CD14-positive monocyte (primary cell): ENCODE measurements around the gene NKX6-2. TPM values are rescaled to one million over a fixed set of nuclear protein-coding genes. Genes with fewer than 3 reads are reported as not detected.

Experiments
- DNase-seq, 3 donors: peaks; one replicate each; pipeline ENCODE4 v3.0.0-alpha.2; 2011 to 2022
- H2AFZ ChIP-seq: 2 replicates; pipeline ENCODE4 v1.6.0; 2012; ENCODE audit warnings: mild to moderate bottlenecking, low read depth, low read length, inconsistent platforms; ENCODE audit not compliant: insufficient read depth, poor library complexity, severe bottlenecking
- H3K27ac ChIP-seq, 2 donors: 1 replicate in 1 of 2; 2 replicates in 1 of 2; pipeline ENCODE4 v1.5.1; 2012 to 2013; ENCODE audit warnings: low read length in 2 of 2, control low read depth in 1 of 2, inconsistent platforms in 1 of 2, low read depth in 1 of 2, mild to moderate bottlenecking in 1 of 2
- H3K27me3 ChIP-seq, 2 donors: one replicate each; pipeline versions ENCODE4 v1.6.0 to v1.6.1; 2011 to 2013; ENCODE audit warnings: low read length in 2 of 2; ENCODE audit not compliant: control insufficient read depth in 2 of 2, insufficient read depth in 2 of 2
- H3K36me3 ChIP-seq, 2 donors: replicated peaks in 1 of 2; 1 replicate in 1 of 2; 2 replicates in 1 of 2; pipeline versions ENCODE4 v1.5.1 to v1.6.1; 2012 to 2013; ENCODE audit warnings: low read length in 2 of 2, control low read depth in 1 of 2, inconsistent platforms in 1 of 2, mild to moderate bottlenecking in 1 of 2; ENCODE audit not compliant: insufficient read depth in 2 of 2, control insufficient read depth in 1 of 2
- H3K4me1 ChIP-seq, 2 donors: 1 replicate in 1 of 2; 2 replicates in 1 of 2; pipeline versions ENCODE4 v1.5.1 to v1.6.1; 2012 to 2013; ENCODE audit warnings: low read length in 2 of 2, control low read depth in 1 of 2, inconsistent platforms in 1 of 2, mild to moderate bottlenecking in 1 of 2, moderate library complexity in 1 of 2; ENCODE audit not compliant: insufficient read depth in 2 of 2, control insufficient read depth in 1 of 2
- H3K4me2 ChIP-seq: replicated peaks from 2 replicates; pipeline ENCODE3; 2012; ENCODE audit warnings: low read length, moderate library complexity, mild to moderate bottlenecking; ENCODE audit not compliant: poor library complexity, severe bottlenecking; ENCODE audit errors: extremely low read depth
- H3K4me3 ChIP-seq, 3 experiments: fragments of 200-600 bp in 1 of 3; sonication (generic) in 1 of 3; replicated peaks in 1 of 3; 1 replicate in 2 of 3; 2 replicates in 1 of 3; pipeline ENCODE4 v1.5.1; 2011 to 2013; ENCODE audit warnings: low read length in 3 of 3, mild to moderate bottlenecking in 3 of 3, control low read depth in 2 of 3, low read depth in 2 of 3, inconsistent platforms in 1 of 3, moderate library complexity in 1 of 3
- H3K79me2 ChIP-seq: 2 replicates; pipeline ENCODE4 v1.6.0; 2012; ENCODE audit warnings: mild to moderate bottlenecking, control low read depth, inconsistent platforms, low read length, moderate library complexity; ENCODE audit not compliant: insufficient read depth
- H3K9ac ChIP-seq: 2 replicates; pipeline ENCODE4 v1.6.0; 2017; ENCODE audit warnings: low read length, mild to moderate bottlenecking; ENCODE audit not compliant: insufficient read depth, poor library complexity, severe bottlenecking
- H3K9me3 ChIP-seq, 2 donors: replicated peaks in 1 of 2; 1 replicate in 1 of 2; 2 replicates in 1 of 2; pipeline versions ENCODE4 v1.5.1 to v1.6.1; 2012 to 2013; ENCODE audit warnings: low read length in 2 of 2, control low read depth in 1 of 2; ENCODE audit not compliant: control insufficient read depth in 1 of 2, insufficient read depth in 1 of 2
- H4K20me1 ChIP-seq: 2 replicates; pipeline ENCODE4 v1.6.0; 2012; ENCODE audit warnings: mild to moderate bottlenecking, low read length, control low read depth, moderate library complexity; ENCODE audit not compliant: insufficient read depth
- H3K27ac Mint-ChIP-seq, 7 donors: one replicate each; pipeline ENCODE4 v1.8.0; 2020; ENCODE audit warnings: mild to moderate bottlenecking in 7 of 7, mixed read lengths in 7 of 7, moderate library complexity in 6 of 7, inconsistent platforms in 2 of 7
- H3K27me3 Mint-ChIP-seq, 3 donors: one replicate each; pipeline ENCODE4 v1.8.0; 2021 to 2022; ENCODE audit warnings: low read depth in 3 of 3, mild to moderate bottlenecking in 3 of 3, mixed read lengths in 3 of 3, moderate library complexity in 3 of 3, inconsistent platforms in 1 of 3
- H3K36me3 Mint-ChIP-seq, 2 donors: one replicate each; pipeline ENCODE4 v1.8.0; 2020; ENCODE audit warnings: mixed read lengths in 2 of 2, inconsistent platforms in 1 of 2, mild to moderate bottlenecking in 1 of 2
- H3K4me1 Mint-ChIP-seq: one replicate; pipeline ENCODE4 v1.8.0; 2020; ENCODE audit warnings: mild to moderate bottlenecking, mixed read lengths
- H3K4me3 Mint-ChIP-seq, 2 donors: one replicate each; pipeline ENCODE4 v1.8.0; 2020; ENCODE audit warnings: mild to moderate bottlenecking in 2 of 2, mixed read lengths in 2 of 2, moderate library complexity in 1 of 2
- H3K9me3 Mint-ChIP-seq, 7 donors: one replicate each; pipeline ENCODE4 v1.8.0; 2020 to 2022; ENCODE audit warnings: mixed read lengths in 7 of 7, mild to moderate bottlenecking in 6 of 7, moderate library complexity in 6 of 7, inconsistent platforms in 2 of 7
- WGBS: methylation state at CpG from one replicate; pipeline ENCODE4 v1.1.5; 2013; ENCODE audit warnings: missing lambda C conversion rate; ENCODE audit not compliant: insufficient coverage; 5-methylcytosine and 5-hydroxymethylcytosine counted together
- intact Hi-C, 2 donors: fragments of 100-400 bp; cut with micrococcal nuclease; formaldehyde crosslinking; loops; one replicate each; pipeline versions ENCODE4 v1.15.0 to v1.15.1; 2023
- polyA plus RNA-seq, 3 donors: library from polyadenylated mRNA; depleted of rRNA in 1 of 3; unstranded in 2 of 3; stranded (reverse) in 1 of 3; fragments of 300-500 nt in 2 of 3; fragments of >200 nt in 1 of 3; fragmentation: Illumina TruSeq in 2 of 3; gene quantifications; 1 replicate in 2 of 3; 2 replicates in 1 of 3; pipeline ENCODE4 v1.2.3, GENCODE V29; 2012 to 2021
- TF ChIP-seq, protein P1 (sequence below): fragments of 200-600 bp; IDR thresholded peaks from one replicate; pipeline ENCODE4 v1.8.0; 2022; ENCODE audit warnings: antibody characterized with exemption, mild to moderate bottlenecking

The NKX6-2 gene
- polyA plus RNA-seq, 3 donors: not detected

- intact Hi-C loops: no loop called here
- Mint-ChIP-seq H3K27ac (no peak overlapping the region), H3K27me3 (peaks cover 0 to 2% (median 0%) of the 10 kb centered on the region in 3 donors), H3K36me3 (peaks cover 40 to 66% of the 10 kb centered on the region in 2 donors), H3K9me3 (peaks cover 0 to 5% (median 0%) of the 10 kb centered on the region in 7 donors), H3K4me3 (no peak overlapping the region), H3K4me1 (no peaks in the 10 kb centered on the region)
- Histone ChIP-seq H3K36me3 (peaks cover 26 to 34% of the 10 kb centered on the region in 2 donors), H3K4me1 (no peaks in the 10 kb centered on the region), H3K4me3 (no peak overlapping the region), H3K9me3 (no peaks in the 10 kb centered on the region), H3K4me2 (no peak overlapping the region), H4K20me1 (peaks cover 7% of the 10 kb centered on the region), H3K79me2 (no peaks in the 10 kb centered on the region), H3K27me3 (no peaks in the 10 kb centered on the region), H3K27ac (no peak overlapping the region), H2AFZ (no peak overlapping the region), H3K9ac (no peak overlapping the region)
- TF ChIP-seq, protein P1, sequence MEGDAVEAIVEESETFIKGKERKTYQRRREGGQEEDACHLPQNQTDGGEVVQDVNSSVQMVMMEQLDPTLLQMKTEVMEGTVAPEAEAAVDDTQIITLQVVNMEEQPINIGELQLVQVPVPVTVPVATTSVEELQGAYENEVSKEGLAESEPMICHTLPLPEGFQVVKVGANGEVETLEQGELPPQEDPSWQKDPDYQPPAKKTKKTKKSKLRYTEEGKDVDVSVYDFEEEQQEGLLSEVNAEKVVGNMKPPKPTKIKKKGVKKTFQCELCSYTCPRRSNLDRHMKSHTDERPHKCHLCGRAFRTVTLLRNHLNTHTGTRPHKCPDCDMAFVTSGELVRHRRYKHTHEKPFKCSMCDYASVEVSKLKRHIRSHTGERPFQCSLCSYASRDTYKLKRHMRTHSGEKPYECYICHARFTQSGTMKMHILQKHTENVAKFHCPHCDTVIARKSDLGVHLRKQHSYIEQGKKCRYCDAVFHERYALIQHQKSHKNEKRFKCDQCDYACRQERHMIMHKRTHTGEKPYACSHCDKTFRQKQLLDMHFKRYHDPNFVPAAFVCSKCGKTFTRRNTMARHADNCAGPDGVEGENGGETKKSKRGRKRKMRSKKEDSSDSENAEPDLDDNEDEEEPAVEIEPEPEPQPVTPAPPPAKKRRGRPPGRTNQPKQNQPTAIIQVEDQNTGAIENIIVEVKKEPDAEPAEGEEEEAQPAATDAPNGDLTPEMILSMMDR: no peak
- 99% methylated on average over 13 of the region's 13 CpGs for WGBS
- no peak for DNase-seq
Measured at GRCh38 chr10:132745971-132746370, 40.0 kb downstream of the NKX6-2 start.

DNA sequence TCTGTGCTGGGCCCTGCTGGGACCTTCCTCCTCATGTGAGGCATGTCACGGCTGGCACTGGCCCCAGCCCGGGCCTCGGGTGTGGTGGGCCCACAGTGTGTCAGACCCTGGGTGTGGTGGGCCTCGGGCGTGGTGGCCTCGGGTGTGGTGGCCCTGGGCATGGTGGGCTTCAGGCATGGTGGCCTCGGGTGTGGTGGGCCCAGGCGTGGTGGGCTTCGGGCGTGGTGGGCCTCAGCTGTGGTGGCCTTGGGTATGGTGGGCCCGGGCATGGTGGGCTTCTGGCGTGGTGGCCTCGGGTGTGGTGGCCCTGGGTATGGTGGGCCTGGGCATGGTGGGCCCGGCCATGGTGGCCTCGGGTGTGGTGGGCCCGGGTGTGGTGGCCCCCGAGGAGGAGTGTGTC is 40.4 kb downstream of the NKX6-2 start:
- H3K27me3 Mint-ChIP-seq: peaks cover 0 to 2% (median 0%) of the 10 kb centered on the region in 3 donors
- peaks cover 7% of the 10 kb centered on the region for H4K20me1 ChIP-seq
- no peaks in the 10 kb centered on the region for H3K27me3 ChIP-seq
- H2AFZ ChIP-seq: no peak overlapping the region
- no peaks in the 10 kb centered on the region for H3K9me3 ChIP-seq
- no peak overlapping the region for H3K9ac ChIP-seq
- H3K27ac ChIP-seq: no peak overlapping the region
- DNase-seq: no peak
- H3K4me1 Mint-ChIP-seq: no peaks in the 10 kb centered on the region
- peaks cover 37 to 64% of the 10 kb centered on the region in 2 donors for H3K36me3 Mint-ChIP-seq
- H3K9me3 Mint-ChIP-seq: peaks cover 0 to 5% (median 0%) of the 10 kb centered on the region in 7 donors
- TF ChIP-seq, protein P1: no peak
- intact Hi-C loops: no loop called here
- no peak overlapping the region for H3K27ac Mint-ChIP-seq
- H3K4me3 ChIP-seq: no peak overlapping the region
- WGBS: 98% methylated on average over 15 of the region's 17 CpGs
- H3K79me2 ChIP-seq: no peaks in the 10 kb centered on the region
- no peak overlapping the region for H3K4me3 Mint-ChIP-seq
- no peak overlapping the region for H3K4me2 ChIP-seq
- H3K36me3 ChIP-seq: peaks cover 21 to 34% of the 10 kb centered on the region in 2 donors
- no peaks in the 10 kb centered on the region for H3K4me1 ChIP-seq
